Midbrain (tissue), 1 donor: ENCODE data around the gene SMAD9.

Experiments
- DNase-seq: peaks from one replicate; lab custom pipeline; 2025; lab: John Stamatoyannopoulos, UW

Gene SMAD9

GRCh38 chr13:36862722-36863121 is 57.3 kb downstream of the SMAD9 start:
- no peak for DNase-seq

- no peak for DNase-seq
These were observed 57.9 kb downstream of the SMAD9 start for GRCh38 chr13:36862002-36862685.

- no peak for DNase-seq
These were observed 60.8 kb downstream of the SMAD9 start for GRCh38 chr13:36859259-36859658.

GRCh38 chr13:36858290-36858689 is 61.7 kb downstream of the SMAD9 start:
- DNase-seq: peak; percentile 43

GRCh38 chr13:36857253-36857652 is 62.8 kb downstream of the SMAD9 start:
- DNase-seq: no peak

GRCh38 chr13:36850790-36851438 is 69.1 kb downstream of the SMAD9 start:
- DNase-seq: no peak

GRCh38 chr13:36848199-36848982 is 71.6 kb downstream of the SMAD9 start:
- no peak for DNase-seq

GRCh38 chr13:36847606-36848005 is 72.4 kb downstream of the SMAD9 start:
- no peak for DNase-seq

GRCh38 chr13:36841391-36841790 is 78.6 kb downstream of the SMAD9 start:
- no peak for DNase-seq

- DNase-seq: no peak
These were observed 79.3 kb downstream of the SMAD9 start for GRCh38 chr13:36840718-36841250.

GRCh38 chr13:36839981-36840380 is 80.1 kb downstream of the SMAD9 start:
- no peak for DNase-seq

- no peak for DNase-seq
These were observed 80.8 kb downstream of the SMAD9 start for GRCh38 chr13:36839281-36839680.

GRCh38 chr13:36837354-36838092 is 82.5 kb downstream of the SMAD9 start:
- DNase-seq: no peak

GRCh38 chr13:36834299-36834698 is 85.7 kb downstream of the SMAD9 start:
- DNase-seq: no peak

GRCh38 chr13:36831291-36831690 is 88.7 kb downstream of the SMAD9 start:
- no peak for DNase-seq

GRCh38 chr13:36829753-36830152 is 90.3 kb downstream of the SMAD9 start:
- no peak for DNase-seq

- no peak for DNase-seq
These were observed 97.3 kb downstream of the SMAD9 start for GRCh38 chr13:36822785-36823184.

GRCh38 chr13:36820222-36820621 is 99.8 kb downstream of the SMAD9 start:
- no peak for DNase-seq

- DNase-seq: no peak
These were observed 100.3 kb downstream of the SMAD9 start for GRCh38 chr13:36819739-36820090.

- peak; percentile 93 for DNase-seq
These were observed 101.0 kb downstream of the SMAD9 start, which contains the start of gene RFXAP for GRCh38 chr13:36818804-36819738. RFXAP (plus strand) TSS chr13:36819222; CDS start chr13:36819358, 136 bp downstream.
